Renal cortex interstitium (tissue), 11 donors: ENCODE measurements around the gene PML. TPM values are rescaled to one million over a fixed set of nuclear protein-coding genes. Genes with fewer than 3 reads are reported as not detected.

Experiments used
- DNase-seq, 11 donors: peaks; one replicate each; pipeline ENCODE4 v3.0.0-alpha.2; 2013; ENCODE audit warnings: low read depth in 9 of 11, low spot score in 4 of 11; ENCODE audit errors: extremely low read depth in 1 of 11
- polyA plus RNA-seq, 3 donors: library from polyadenylated mRNA; unstranded; fragments of 120-200 nt; gene quantifications; one replicate each; pipeline ENCODE4 v1.2.1, GENCODE V29; 2013; ENCODE audit not compliant: insufficient read length in 3 of 3

PML gene
- polyA plus RNA-seq, 3 donors, result 26.9 to 39.2 (median 32.2) TPM

DNA sequence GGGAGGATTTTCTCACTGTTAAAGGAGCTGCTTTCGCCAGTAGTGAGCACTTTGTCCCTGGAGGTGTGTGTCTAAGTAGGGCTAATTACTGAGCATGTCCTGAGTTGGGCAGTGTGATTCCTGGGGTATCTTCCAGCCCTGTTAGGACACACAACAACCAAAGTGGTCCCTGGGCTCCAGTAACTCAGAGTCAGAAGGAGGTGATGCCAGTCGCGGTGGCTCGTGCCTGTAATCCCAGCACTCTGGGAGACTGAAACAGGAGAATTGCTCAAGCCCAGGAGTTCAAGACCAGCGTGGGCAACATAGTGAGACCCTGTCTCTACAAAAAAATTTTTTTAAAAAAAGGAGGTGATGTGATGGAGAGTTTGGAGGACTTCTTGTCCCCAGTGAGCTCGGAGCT, 37.5 kb downstream of the PML start:
- DNase-seq, result no peak

DNA sequence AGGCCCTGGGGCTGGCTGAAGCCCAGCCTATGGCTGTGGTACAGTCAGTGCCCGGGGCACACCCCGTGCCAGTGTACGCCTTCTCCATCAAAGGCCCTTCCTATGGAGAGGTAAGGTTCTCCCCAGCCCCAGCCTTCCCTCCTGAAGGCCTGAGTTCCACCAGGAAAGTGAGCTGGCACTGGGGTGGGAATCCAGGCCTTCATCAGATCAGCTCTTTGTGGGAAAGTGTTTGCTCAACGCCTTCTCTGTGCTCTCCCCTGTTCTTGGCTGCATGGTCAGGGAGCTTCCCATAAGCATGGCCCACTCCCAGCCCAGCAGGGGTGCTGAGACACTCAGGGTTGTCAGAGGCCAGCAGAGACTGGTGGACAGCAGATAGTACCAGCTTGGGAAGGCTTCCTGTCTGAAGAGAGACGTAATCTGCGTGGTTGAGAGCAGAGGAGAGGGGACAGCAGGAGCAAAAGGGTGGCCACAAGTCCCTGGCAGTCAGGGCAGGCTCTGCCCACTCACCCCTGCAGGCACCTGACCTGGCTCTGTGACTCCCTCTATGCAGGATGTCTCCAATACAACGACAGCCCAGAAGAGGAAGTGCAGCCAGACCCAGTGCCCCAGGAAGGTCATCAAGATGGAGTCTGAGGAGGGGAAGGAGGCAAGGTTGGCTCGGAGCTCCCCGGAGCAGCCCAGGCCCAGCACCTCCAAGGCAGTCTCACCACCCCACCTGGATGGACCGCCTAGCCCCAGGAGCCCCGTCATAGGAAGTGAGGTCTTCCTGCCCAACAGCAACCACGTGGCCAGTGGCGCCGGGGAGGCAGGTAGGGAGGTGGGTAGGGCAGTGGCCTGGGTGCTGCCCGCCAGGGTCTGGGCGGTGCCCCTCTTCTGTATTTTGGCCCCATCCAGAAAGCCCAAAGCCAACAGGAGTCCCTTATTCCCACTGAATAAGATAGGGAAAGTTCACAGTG, 38.4 kb downstream of the PML start:
- no peak for DNase-seq

DNA sequence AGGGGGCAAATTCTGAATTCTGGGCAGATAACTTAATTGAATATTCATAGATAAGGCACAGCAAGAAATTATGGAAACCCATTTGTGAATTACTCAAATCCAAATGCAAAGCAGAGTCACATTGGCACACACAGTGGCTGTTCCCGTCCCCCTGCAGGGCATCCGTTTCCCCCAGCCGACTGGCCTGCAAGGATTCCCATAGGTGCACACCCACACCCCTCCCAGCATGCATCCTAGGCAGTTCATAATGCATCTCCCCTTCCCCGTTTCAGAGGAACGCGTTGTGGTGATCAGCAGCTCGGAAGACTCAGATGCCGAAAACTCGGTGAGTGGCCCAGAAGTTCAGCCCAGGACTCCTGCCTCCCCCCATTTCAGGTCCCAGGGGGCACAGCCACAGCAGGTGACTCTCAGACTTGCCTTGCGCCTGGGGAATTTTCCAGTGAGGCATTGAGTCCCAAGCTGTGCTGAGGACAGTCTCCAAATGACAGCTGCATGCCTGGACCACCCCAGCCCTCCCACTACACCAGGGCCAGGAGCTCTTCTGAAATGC, 39.8 kb downstream of the PML start:
- no peak for DNase-seq

DNA sequence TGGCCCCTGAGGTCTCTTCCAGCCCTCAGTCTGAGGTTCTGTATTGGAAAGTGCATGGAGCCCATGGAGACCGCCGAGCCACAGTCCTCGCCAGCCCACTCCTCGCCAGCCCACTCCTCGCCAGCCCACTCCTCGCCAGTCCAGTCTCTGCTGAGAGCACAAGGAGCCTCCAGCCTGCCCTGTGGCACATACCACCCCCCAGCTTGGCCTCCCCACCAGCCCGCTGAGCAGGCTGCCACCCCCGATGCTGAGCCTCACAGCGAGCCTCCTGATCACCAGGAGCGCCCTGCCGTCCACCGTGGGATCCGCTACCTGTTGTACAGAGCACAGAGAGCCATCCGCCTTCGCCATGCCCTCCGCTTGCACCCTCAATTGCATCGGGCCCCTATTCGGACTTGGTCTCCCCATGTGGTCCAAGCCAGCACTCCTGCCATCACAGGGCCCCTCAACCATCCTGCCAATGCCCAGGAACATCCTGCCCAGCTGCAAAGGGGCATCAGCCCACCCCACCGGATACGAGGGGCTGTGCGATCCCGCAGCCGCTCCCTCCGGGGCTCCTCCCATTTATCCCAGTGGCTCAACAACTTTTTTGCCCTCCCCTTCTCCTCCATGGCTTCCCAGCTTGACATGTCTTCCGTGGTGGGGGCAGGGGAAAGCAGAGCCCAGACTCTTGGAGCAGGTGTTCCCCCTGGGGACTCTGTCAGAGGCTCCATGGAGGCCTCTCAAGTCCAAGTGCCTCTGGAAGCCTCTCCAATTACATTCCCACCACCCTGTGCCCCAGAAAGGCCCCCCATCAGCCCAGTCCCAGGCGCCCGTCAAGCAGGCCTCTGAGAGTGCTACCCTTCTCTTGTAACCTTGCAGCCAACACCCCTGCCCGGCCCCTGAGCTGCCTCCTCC, 40.9 kb downstream of the PML start:
- no peak for DNase-seq

DNA sequence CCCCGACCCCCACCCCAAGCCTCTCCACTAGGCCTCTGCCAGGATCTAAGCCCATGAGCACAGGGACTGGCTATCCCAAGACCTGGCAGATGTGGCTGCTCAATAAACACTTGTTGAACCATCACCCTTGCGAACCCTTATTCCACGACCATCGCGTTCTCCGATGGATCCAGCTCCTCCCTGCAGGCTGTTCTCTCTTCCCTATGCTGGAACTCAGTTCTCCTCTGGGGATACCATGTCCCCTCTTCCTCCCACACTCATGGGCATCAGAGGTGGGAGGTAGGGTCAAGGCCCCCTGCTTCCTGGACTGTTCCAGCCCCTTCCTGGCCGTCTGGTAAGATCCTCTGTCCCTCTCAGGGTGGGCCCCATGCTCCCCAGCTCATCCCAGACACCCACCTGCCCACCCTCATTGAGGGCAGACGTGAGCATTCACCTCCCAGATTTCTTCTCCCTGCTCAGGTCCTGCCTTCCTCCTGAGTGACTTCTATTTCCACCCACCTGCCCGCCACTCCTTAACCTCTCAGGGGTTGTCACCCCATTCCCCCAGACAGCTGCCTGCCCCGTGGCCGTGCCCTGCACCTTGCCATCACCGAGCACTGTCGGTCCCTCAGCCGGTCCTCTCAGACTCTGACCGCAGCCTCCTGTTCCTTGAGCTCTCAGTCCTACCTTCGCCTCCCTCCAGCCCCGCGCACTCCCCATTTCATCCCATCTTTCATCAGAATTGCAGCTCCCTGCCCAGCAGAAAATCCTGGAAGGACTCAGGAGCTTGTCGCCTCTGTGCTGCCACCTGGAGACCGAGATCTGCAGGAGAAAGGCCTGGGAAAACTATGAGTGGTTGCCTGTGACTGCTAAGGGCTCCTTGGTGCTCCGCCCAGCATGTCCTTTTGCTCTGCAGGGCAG, 42.0 kb downstream of the PML start:
- peak in 8 of 11 donors; percentile 47 to 70 (median 53) for DNase-seq

DNA sequence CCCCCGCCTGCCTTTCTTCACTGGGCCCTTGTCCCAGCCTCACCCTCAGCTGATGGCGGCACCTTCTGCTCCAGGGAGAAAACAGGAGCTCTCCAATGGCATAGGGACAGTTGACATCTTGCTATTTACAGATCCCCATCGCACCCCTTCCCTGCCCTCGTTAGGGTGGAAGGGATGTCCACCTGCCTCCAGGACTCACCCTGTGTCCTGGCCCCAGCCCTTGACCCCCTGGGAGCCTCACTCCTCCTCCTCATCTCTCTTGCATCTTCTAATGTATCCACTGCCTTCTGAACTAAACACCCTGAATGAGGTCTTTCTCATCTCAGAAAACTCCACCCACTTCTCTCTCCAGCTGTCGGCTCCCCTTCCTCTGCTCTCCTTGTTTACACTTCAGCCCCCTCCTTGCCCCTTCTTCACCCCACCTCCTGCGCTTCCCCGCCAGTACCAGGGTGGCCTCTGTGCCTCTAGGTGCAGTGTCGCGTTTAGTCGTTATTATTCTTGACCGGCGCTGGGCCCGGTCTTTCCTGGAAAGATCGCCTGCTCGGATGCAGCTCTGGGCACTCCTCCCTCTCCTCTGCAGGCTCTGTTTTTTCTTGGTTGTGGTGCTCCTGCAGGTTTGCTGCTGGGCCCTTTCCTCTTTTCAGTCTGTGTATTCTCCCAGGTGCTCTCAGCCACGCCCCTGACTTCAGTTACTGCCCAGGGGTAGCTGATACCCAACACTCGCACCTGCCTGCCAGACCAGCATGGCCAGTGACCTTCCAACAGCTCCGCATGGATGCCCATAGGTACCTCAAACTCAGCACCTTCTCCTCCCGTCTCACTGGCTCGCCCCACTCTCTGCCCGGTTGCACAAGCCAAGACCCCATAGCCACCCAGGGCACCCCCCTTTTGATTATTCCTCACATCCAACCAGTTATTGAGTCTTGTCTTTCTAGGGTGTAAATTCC, 42.9 kb downstream of the PML start:
- no peak for DNase-seq

DNA sequence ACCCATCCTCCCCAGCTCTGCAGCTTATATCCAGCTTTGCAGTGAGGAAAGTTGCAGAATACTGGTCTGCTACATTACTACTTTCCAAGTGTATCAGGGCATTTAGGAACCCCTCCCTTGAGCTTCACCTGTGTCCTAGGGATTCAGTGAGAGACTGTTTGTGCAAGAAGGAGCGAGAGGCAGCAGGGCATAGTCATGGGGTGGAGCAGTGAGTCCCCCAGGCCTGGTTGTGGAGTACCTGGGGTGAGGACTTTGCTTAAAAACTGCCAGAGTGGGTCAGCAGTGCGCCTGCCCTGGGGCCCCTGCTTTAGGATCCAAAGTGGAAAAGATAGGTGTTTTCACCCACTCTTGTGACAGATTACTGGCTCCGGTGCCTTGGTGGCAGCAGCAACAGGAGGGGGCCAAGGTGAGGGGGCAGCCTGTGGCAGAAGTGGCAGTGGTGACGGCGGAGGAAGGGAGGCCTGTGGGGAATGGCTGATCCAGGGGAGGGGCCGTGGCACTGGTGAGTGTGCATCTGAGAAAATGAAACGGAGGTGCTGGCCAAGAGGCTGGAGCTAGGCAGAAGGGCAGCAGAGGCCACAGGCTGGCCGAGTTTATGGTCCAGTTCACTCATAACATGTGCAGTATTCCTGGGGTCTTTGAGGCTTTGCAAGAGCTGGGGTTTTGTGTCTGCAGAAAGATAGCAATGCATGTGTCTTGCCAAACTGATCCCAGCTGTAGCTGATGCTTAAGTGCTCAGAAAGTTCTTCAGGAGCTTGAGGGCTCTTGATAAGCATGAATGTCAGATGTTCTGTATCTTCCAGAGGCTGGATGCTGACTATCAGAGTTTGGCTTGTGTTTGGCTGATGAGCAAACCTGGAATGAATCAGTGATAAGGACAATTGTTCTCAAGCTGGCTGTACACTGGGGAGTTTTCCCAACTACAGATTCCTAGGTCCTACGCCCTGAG, 44.5 kb downstream of the PML start:
- no peak for DNase-seq

DNA sequence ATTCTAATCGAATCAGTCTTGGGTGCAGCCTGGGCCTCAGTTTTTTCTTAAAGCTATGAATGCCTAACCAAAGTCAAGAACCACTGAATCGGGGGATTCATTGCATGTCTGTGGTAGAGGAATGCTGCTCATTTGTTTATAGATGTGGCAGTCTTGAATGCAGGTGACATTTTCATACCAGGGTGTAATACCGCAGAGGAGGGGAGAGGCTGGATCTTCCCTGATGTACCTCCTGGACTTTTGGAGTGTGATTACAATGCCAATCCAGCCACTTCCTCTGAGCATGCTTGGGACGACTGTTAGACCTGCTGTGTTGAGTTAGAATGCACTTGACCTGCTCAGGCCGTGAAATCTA, 45.1 kb downstream of the PML start:
- no peak for DNase-seq

DNA sequence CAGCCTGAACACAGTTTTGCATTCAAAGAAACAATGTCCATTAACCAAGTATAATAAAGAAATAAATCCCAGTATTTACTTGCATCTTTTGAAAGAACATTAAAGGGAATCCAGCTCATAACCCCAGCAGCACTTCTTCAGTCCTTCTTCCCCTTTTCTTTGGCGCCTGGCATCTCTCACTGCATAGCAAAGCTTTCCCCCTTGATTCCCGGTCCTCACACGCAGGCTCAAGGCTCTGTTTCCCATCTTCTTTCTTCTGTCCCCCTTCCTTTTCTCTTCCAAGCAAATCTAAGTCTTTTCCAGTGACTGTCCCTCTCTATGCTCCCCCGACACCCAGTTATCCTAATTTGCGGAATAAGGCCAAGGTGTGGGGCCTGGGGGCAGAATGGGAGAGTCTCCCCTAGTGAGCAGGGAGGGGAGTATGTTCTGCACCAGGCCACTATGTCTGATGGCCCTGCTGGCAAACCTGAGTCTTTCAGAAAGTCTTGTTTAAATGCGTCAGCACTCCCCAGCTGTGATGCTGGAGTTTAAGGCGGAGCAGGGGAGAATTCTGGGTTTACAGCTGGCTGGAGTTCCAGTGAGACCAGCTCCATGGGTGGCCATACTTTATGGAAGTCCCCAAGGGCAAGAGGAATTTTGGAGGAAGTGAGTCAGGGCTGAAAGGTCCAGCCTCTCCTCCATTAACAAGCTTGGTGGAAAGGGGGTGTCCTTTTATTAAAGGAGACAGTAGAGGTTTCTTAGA, 45.8 kb downstream of the PML start:
- peak in 9 of 11 donors; percentile 39 to 76 (median 56) for DNase-seq

DNA sequence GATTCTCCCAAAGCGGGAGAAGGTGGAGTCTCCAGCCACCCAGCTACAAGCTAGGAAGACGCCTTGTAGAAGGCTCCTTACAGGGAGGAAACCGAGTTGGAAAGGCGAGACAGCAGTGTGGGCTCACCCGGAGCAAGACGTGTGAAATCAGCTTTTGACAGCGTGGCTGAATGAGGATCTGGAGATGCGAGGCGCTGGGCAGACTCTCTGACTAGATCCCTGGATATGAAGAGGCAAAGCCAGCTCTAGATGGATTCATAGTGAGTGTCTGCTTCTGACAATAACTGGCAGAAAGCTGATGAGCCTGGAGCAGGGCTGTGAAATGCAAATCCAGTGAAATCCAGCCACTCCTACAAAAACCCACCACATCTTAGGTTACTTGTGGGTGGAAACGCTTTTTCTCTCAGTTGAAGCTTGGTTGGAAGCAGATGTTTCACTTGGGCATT, 46.8 kb downstream of the PML start:
- DNase-seq, result no peak

DNA sequence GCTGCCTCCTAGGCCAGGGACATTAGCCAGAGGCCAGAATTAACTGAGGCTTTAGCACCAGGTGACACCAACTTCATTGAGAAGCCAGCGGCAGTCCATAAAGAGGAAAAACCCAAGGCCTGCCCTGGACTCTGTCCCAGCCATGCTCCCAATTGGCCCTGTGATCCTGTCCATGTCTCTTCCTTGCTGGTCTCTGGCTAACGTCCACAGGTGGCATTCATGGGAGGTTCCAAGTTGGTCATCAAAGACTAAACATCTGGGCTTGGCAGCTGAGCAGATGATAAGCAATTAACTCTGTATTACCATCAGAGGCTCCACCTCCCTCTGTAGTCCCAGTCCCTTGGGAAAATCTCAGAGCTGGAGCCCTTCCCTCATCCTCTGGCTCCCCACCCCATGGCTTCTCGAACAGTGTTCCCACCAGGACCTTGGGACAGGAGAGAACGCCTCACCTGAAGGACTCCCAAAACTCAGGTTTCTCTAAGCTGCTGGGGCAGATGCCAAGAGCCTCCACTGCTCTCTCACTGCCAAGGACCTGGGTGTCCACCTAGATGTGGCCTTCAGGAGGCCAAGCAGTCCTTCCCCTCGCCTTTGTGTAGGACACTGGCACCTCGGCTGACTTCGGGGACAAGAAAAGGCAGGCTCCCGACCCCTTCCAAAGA, 47.4 kb downstream of the PML start:
- no peak for DNase-seq

DNA sequence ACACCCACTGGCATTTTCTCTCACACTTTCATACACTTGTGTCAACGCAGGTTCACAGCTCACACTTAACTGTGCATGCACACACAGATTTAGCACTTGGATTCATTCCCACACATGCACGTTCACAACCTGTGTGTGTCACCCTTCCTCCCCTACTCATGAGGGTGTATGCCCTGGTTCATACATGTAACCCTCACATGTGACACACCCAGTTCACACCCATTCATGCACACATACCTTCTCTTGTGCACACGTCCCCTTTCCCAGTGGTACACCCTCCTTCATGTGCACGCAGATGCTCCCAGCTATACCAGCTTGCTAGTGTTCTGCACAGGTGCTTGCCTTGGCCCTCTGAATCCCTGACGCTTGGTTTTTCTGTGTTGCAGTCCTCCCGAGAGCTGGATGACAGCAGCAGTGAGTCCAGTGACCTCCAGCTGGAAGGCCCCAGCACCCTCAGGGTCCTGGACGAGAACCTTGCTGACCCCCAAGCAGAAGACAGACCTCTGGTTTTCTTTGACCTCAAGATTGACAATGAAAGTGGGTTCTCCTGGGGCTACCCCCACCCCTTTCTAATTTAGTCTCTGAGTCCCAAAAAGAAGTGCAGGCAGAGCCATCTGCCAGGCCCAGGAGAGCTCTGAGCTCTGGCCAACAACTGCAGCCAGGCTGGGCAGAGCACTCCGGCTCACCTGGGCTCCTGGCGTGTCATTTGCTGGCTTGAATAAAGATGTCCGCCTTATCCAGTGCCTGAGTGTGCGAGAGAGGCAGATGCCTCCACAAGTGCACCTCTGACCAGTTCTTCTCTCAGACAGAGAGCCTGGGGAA, 48.3 kb downstream of the PML start:
- no peak for DNase-seq

DNA sequence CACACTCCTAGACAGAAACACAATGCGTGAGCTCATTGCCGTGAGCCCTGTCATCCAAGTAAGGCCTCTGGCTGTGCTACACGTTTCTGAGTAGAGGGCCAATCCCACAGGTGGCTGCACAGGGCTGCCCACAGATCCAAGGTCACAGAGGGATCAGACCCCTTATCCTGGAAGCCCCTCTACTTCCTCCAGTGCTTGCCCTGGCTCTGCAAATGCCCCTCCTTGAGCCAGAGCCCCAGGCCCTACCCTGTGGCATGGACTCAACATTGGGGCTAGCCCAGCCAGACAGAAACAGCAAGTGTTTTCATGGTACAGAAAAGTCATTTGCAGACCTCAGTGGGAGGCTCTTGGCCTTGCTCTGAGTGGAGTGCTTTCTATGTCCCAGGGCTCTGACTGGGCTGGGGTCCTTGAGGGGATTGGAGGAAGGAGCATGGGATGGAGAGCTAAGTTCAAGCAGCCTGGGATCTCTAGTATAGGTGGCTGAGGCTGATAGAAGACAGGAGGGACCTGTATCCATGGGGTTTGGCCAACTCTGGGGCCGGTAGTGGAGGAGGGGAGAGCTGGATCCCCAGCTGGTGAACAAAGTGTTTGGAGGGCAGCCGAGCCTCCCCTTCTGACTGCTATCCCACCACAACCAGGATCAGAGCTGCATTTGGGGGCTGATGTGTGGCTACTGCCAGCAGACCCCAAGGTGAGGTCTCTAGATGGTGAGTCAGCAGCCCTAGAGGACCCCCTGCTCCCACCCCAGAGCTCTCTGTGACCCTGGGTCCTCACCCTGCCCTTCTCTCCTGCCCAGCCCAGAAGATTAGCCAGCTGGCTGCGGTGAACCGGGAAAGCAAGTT, 49.1 kb downstream of the PML start:
- no peak for DNase-seq
